GM21367 (cell line): ENCODE measurements around the gene TMEM185A.
"Not testable (repeated sequence)": the region's sequence is repeated elsewhere in the genome, so short reads cannot be mapped to it uniquely, and the experiment has no call there.

ENCODE experiments used
- ATAC-seq: cut with Tn5 transposase; IDR thresholded peaks from one replicate; pipeline ENCODE4 v1.9.1; 2021; ENCODE audit not compliant: unreplicated experiment

Gene TMEM185A

DNA sequence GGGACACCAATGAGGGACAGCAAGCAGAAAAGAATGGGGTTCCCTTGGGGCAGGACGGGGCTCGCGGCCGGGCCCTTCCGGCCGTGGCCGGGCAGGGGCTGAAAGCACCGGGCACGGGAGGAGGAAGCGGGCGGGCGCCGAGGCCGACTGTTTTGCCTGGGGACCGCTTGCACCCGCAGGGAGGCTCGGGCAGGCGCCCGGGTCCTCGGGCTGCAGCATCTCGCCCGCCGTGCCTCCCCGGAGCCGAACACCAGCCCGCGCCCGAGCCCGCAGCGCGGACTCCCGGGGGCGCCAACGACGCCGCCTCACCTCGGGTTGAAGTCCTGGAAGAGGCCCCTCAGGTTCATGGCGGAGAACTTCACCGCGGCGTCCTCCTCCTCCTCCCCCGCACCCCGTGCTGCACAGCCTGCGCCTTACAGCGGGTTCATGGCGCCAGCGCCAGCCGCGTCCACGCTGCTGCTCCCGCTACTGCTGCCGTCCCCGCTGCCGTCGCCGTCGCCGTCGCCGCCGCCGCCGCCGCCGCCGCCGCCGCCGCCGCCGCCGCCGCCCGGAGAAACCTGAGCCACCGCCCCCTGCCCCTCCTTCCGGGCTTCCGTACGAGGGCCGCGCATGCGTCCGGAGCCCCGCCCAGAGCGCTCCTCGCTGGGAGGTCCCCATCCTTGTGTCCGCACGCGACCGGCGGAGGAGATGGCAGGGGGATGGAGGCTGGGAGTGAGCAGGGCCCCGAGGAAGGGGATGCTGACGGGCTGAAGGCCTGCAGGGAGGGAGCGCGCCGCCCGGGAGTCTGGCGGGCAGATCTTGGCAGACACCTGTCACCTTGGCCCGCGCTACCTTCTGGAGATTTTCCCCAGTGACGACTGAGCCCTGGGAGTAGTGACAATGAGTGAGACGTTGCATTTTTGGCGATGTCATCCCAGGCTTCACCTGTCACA is at the start of gene TMEM185A:
Gene TMEM185A, minus strand, starts transcription at position 559 of the 932 bp plus-strand sequence. Its CDS starts 212 bp downstream, at position 347.
- peak; percentile 93 for ATAC-seq

GRCh38 chrX:149681182-149681581 is 49.6 kb upstream of the TMEM185A start:
- no peak for ATAC-seq

DNA sequence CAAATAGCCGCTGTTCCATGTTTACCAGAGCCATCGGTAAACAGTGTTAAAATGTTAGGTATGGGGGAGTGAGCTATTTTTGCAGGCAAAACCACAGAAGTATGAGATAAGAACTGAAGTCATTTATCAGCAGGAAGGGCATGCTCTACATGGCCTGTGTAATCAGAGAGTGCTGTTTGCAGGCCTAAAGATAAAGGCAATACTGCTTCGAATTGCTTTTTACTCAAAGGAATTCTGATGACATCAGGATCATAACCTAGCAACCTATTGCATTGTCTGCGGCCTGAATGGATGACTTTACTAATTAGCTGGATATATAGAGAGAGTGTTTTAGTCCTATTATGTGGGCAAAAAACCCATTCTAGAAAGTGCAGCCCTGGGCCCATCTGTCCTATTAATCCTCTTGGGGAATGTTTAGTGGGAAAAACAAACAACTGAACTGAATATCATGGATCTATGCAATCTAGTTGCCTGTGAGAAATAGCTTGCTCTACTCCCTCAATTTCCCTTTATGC is 47.6 kb upstream of the TMEM185A start:
- not testable (repeated sequence) for ATAC-seq

GRCh38 chrX:149675554-149675953 is 44.0 kb upstream of the TMEM185A start:
- ATAC-seq = not testable (repeated sequence)

DNA sequence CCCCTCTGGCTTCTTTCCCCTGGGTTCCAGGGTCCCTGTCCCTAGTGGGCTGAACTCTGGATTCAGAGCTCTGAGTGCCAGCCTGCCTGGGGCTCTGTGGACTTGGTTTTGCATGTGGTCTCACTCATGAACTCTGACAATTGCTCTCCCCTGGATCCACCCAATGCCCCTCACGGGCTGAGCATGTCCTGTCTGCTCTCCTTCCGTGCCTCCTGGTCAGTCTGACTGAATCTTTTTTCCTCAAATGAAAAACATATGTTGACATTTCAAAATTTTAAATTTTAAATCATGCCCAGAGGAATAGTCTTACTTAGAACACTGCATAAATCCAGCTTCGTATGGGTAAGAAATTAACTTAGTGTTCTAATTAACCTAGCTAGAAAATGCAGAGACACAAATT is 43.5 kb upstream of the TMEM185A start:
- not testable (repeated sequence) for ATAC-seq

DNA sequence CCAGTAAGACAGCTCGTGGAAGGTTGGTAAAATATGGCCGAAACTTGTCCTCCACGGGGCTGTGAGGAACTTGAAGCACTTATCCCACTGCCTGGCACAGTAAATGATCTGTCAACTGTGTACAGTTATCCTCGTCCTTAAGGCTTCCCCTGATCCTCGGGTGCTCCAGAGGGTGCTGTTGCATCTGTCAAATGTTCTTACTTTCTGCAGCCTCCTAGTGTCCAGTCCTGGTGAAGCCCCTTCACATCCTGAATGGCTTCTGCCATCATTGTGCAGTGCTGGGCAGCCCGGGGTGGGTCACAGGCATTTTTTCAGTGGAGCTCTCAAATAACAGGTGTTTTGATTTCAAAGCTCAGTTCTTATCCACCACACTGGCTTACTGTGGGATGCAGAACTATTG is 29.0 kb upstream of the TMEM185A start:
- ATAC-seq = not testable (repeated sequence)

- ATAC-seq = not testable (repeated sequence)
These were observed 24.8 kb upstream of the TMEM185A start for GRCh38 chrX:149656260-149656884.

DNA sequence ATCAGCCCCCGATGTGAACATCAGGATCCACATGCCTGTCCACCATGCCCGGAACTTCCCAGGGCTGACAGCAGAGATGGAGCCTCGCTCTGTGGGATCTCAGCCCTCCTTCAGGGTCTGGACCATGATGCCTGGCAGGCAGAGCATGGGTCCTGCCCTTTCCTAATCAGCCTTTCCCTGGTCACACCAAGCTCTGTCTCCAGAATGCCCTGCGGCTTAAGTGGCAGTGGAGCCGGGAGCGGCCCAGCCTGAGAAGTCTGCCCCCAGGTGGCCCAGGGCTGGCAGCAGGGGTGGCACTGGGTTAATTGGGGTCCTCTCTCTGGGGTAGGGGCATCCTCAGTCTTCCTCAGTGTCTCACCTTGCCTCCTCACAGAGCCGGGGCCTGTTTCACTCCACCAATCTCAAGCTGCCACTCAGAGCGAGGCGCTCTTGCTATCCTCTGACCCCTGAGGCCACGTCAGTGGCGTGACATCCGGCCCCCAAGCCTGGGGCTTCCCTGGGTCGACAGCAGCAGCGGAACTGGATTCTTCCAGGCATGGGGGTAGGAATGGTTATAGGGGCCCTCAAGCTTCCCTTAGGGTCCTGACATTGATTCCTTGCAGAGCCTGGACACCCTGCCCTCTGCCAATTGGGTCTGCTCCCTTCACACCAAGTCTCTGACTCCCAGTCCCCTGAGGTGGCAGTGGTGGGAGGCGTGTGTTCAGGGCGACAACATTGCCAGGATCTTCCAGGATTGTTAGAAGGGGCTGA is 20.8 kb upstream of the TMEM185A start:
- ATAC-seq = no peak

DNA sequence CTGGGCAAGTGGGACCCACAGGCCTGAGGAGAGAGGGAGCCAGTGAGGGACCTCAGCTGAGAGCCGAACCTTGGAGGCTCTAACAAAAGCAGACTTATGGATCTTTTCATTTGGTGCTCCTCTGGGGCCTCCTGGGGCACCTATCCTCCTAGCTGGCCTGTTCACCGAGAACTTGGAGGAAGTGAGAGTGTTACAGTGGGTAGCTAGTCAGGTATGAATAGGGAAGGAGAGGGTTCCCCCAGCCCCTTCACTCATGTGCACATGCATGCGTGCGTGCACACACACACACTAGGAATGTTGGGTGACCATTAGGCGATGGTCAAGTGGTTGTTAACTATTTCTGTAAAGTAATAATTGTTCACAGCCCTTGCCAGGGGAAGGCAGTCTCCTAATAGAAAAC is 18.6 kb upstream of the TMEM185A start:
- peak; percentile 64 for ATAC-seq

DNA sequence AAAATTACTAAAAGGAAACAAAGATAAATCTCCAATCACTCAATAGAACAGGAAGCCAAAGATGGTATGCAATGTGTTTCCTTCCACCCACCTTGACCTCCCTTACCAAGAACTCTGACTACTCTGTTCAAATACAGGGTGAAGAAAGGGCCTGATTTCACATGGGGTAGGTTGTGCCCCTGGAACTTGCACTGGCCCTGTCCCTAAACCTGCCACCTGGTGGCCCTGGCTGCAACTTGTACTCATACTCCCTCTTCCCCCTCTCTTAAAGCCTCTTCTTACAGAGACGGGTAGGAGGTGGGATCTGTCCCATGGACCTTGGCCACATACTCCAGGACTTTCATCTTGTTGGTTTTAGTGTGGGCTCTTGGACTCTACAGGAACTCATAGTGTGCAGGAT is 17.3 kb upstream of the TMEM185A start:
- no peak for ATAC-seq

DNA sequence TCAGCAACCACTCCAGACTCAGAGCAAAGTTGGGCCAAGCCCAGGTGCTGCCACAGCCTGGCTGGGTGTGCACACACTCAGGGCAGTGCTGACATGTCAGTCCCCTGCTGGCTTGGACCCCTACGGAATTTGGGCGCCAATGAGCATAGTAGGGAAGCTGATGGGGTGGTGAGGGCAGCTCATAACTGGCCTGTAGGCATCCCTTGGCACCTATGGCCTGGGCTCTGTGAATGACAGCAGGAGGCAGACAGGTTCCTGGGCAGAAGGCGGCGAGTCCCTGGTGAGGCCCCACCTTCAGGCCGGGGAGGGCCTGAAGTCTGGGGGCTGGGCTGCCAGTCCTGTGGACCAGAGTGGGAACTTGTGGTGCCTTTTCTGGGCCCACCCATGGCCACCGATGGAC is 15.9 kb upstream of the TMEM185A start:
- no peak for ATAC-seq

- no peak for ATAC-seq
These were observed 11.9 kb upstream of the TMEM185A start for GRCh38 chrX:149643496-149643895.

- ATAC-seq = no peak
These were observed 10.2 kb upstream of the TMEM185A start for GRCh38 chrX:149641835-149642234.

DNA sequence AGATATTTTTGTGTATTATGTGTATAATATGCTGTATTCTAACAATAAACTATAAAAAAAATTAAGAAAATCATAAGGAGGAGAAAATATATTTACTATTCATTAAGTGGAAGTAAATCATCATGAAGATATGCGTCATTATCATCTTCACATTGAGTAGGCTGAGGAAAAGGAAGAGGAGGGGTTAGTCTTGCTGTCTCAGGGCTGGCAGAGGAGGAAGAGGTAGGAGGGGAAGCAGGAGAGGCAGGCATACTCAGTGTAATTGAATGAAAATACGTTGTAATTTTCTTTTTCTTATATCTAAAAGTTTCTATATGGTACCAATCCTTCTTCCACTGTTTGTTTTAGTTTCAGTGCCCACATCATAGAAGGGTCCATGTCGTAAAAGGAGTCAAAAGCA is 9.8 kb upstream of the TMEM185A start:
- ATAC-seq = no peak

- no peak for ATAC-seq
These were observed 8.0 kb upstream of the TMEM185A start for GRCh38 chrX:149639568-149639967.

- ATAC-seq = no peak
These were observed 7.3 kb upstream of the TMEM185A start for GRCh38 chrX:149638860-149639259.

DNA sequence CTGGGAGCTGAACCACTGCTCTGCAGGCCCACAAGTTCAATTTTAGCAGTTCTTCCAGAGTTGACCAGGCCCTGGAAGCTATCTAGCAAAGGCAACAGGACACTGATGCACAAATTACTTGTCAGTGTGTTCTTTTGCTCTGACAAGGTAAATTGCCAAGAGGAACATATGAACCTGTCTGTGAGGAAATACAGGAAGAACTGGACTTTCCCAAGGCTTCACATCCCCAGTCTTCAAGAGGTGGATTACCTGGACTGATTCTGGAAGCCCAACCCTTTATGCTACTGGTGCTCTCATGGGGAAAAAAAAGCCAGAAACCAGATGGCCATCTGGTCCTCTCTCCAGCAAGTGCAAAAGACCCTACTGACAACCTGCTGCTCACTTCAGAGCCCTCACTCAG is 1.9 kb upstream of the TMEM185A start:
- no peak for ATAC-seq

DNA sequence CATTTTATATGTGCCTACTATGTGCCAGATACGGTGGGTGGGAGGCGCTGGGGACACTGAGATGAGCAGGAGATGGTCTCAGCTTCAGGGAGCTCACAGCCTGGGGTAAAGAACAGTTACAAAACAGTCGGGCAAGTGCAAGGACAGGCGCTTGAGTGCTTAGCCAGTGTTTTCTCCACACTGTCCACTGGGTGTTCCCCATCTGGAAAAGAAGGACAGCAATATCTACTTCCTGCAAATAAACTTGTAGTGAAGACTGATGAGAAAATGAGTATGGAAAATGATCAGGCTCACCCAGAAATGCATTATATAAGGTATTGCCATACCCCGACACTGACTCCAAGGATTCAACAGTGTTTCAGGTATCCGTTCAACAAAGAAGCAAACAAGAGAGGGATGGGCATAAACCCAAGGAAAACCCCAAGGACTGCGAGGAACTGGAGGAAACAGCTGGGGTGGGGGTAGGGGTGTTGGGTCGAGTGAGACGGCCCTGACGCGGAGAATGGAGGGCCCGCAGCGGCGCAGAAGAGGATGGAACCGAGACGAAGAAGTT is 835 bp downstream of the TMEM185A start:
- ATAC-seq = no peak

- ATAC-seq = no peak
These were observed 1.7 kb downstream of the TMEM185A start for GRCh38 chrX:149629730-149630387.

DNA sequence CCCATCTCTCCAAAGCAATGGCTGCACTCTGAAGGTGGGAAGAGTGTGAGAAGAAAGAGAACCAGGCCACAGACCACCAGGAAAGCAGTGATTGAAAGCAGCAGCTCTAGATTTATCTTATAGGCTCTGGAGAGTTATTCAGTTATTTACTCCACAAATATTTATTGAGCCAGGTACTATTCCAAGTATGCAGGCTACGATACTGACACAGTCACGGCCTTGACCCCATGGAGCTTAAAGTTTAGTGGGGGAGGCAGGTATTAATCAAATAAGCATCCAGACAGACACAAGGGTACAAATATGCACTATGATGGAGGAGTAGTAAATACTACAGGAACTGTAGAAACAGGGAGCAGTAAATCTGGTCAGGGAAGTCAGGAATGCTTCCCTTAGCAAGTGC is 2.8 kb downstream of the TMEM185A start:
- ATAC-seq = no peak
